Common myeloid progenitor, CD34-positive (primary cell): ENCODE measurements around the gene TMEM132D. TPM values are rescaled to one million over a fixed set of nuclear protein-coding genes. Genes with fewer than 3 reads are reported as not detected.

ENCODE experiments used
- CTCF ChIA-PET: fragments of 350-600 bp; sonication (Branson Sonifier 250); formaldehyde crosslinking; loops from one replicate; lab custom pipeline; 2021; ENCODE audit warnings: antibody characterized with exemption; lab: Charles Lee
- POLR2A ChIA-PET: fragments of 350-600 bp; sonication (Branson Sonifier 250); formaldehyde crosslinking; loops from one replicate; lab custom pipeline; 2021; ENCODE audit warnings: antibody characterized with exemption; lab: Charles Lee
- DNase-seq, 3 donors: peaks; one replicate each; pipeline versions ENCODE4 v3.0.0 to v3.0.0-alpha.2; 2013
- H3K27ac ChIP-seq, 2 experiments: 1 replicate in 1 of 2; 2 replicates in 1 of 2; pipeline ENCODE4 v1.7.0; 2013; ENCODE audit warnings: inconsistent platforms in 2 of 2, low read length in 2 of 2, mild to moderate bottlenecking in 2 of 2, low read depth in 1 of 2, moderate library complexity in 1 of 2; ENCODE audit not compliant: severe bottlenecking in 2 of 2, insufficient read depth in 1 of 2, poor library complexity in 1 of 2
- H3K27me3 ChIP-seq, 5 experiments: replicated peaks in 2 of 5; 1 replicate in 3 of 5; 2 replicates in 2 of 5; pipeline versions ENCODE4 v1.6.1 to v1.7.0; 2013; ENCODE audit warnings: low read length in 4 of 5, mild to moderate bottlenecking in 2 of 5, moderate library complexity in 2 of 5, inconsistent platforms in 1 of 5; ENCODE audit not compliant: insufficient read depth in 5 of 5, control insufficient read depth in 4 of 5
- H3K36me3 ChIP-seq, 4 experiments: 1 replicate in 2 of 4; 2 replicates in 2 of 4; pipeline versions ENCODE4 v1.6.1 to v1.7.0; 2013; ENCODE audit warnings: low read length in 3 of 4, control low read depth in 1 of 4, mild to moderate bottlenecking in 1 of 4; ENCODE audit not compliant: control insufficient read depth in 4 of 4, insufficient read depth in 4 of 4
- H3K4me1 ChIP-seq, 4 experiments: 1 replicate in 3 of 4; 2 replicates in 1 of 4; pipeline versions ENCODE4 v1.6.1 to v1.7.1; 2013; ENCODE audit warnings: low read length in 3 of 4, mild to moderate bottlenecking in 3 of 4, control low read depth in 1 of 4, inconsistent platforms in 1 of 4, moderate library complexity in 1 of 4; ENCODE audit not compliant: control insufficient read depth in 4 of 4, insufficient read depth in 4 of 4; ENCODE audit errors: control extremely low read depth in 1 of 4
- H3K4me3 ChIP-seq, 7 experiments: 1 replicate in 4 of 7; 2 replicates in 3 of 7; pipeline versions ENCODE4 v1.5.1 to v1.7.0; 2013; ENCODE audit warnings: mild to moderate bottlenecking in 7 of 7, low read length in 6 of 7, moderate library complexity in 6 of 7, inconsistent platforms in 2 of 7, low read depth in 2 of 7, control low read depth in 1 of 7; ENCODE audit not compliant: insufficient read depth in 4 of 7, control insufficient read depth in 1 of 7; ENCODE audit errors: extremely low read depth in 1 of 7
- H3K9me3 ChIP-seq, 5 experiments: 1 replicate in 4 of 5; 2 replicates in 1 of 5; pipeline versions ENCODE4 v1.6.1 to v1.7.1; 2013; ENCODE audit warnings: low read length in 4 of 5, mild to moderate bottlenecking in 2 of 5, inconsistent platforms in 1 of 5, low read depth in 1 of 5, moderate library complexity in 1 of 5; ENCODE audit not compliant: control insufficient read depth in 4 of 5, insufficient read depth in 2 of 5; ENCODE audit errors: control extremely low read depth in 1 of 5
- WGBS: methylation state at CpG from one replicate; pipeline ENCODE4 v1.1.5; 2013; ENCODE audit not compliant: insufficient coverage; 5-methylcytosine and 5-hydroxymethylcytosine counted together
- polyA plus RNA-seq: library from polyadenylated mRNA; unstranded; fragments of 120-200 nt; gene quantifications from one replicate; pipeline ENCODE4 v1.2.1, GENCODE V29; 2013

Gene TMEM132D
- not detected for polyA plus RNA-seq

GRCh38 chr12:129903956-129904829, at the start of gene TMEM132D:
TMEM132D (minus strand) TSS chr12:129904025.
- no peak for DNase-seq
- no peaks in the 10 kb centered on the region for H3K9me3 ChIP-seq
- no peak within 1 kb of the TSS for H3K4me3 ChIP-seq
- no peaks in the 10 kb centered on the region for H3K4me1 ChIP-seq
- ChIA-PET CTCF (no interaction called here), POLR2A (no interaction called here)
- H3K36me3 ChIP-seq: no peaks in the 10 kb centered on the region
- peaks cover 9 to 85% (median 29%) of the 10 kb centered on the region in 5 experiments for H3K27me3 ChIP-seq
- WGBS: 1% methylated on average over 64 of the region's 77 CpGs
- H3K27ac ChIP-seq: no peak within 1 kb of the TSS

DNA sequence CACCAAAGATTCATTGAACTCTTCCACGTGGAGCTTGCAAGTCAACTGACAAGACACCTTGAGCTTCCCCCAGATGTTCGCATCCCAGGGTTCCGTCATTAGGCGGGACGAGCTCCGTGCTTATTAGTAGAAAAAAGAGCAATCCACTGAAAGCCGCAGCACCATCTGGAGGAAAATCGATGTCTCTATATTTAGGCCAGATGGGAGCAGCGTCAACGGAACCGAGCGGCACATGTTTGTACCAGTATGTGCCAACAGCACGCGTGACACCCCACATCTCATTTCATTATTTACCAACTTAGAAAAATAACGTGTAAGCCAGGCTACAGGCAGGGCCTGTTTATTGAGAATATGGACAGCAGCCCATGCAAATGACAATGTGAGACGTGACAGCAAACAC, 45.8 kb upstream of the TMEM132D start:
- H3K9me3 ChIP-seq: peaks cover 0 to 3% (median 0%) of the 10 kb centered on the region in 5 experiments
- no peaks in the 10 kb centered on the region for H3K36me3 ChIP-seq
- H3K27me3 ChIP-seq: no peaks in the 10 kb centered on the region
- CTCF ChIA-PET: no interaction called here
- no peak overlapping the region for H3K4me3 ChIP-seq
- H3K4me1 ChIP-seq: no peaks in the 10 kb centered on the region
- 91% methylated on average over 7 of the region's 16 CpGs for WGBS
- POLR2A ChIA-PET: no interaction called here
- DNase-seq: no peak
- no peak overlapping the region for H3K27ac ChIP-seq

DNA sequence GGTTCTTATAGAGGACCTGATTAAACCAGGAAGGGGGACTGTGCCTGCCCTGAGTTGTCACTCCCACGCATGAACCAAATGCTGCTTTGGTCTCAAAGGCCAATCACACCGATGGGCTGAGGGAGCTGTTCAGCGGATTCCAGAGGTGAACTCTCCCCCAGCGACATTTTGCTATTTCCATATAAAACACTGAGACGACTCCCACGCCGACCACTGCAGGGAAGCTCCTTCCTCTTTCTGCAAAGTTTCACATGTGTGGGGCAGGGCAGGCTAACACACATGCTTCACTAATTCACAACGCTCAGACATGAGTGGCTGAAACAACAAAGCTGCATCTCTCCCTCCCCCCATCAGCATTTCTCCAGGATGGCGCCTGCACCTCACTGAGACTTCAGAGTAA, 37.8 kb upstream of the TMEM132D start:
- CTCF ChIA-PET: interaction anchor here (1.2 kb wide), 1 partner anchor 30 kb away, joined by 4 read pairs; no protein-coding TSS in a partner anchor
- no peaks in the 10 kb centered on the region for H3K4me1 ChIP-seq
- H3K9me3 ChIP-seq: no peaks in the 10 kb centered on the region
- 45% methylated on average over 9 of the region's 9 CpGs for WGBS
- no peak overlapping the region for H3K27ac ChIP-seq
- H3K4me3 ChIP-seq: no peak overlapping the region
- peaks cover 0 to 5% (median 2%) of the 10 kb centered on the region in 5 experiments for H3K27me3 ChIP-seq
- DNase-seq: no peak
- POLR2A ChIA-PET: no interaction called here
- no peaks in the 10 kb centered on the region for H3K36me3 ChIP-seq

DNA sequence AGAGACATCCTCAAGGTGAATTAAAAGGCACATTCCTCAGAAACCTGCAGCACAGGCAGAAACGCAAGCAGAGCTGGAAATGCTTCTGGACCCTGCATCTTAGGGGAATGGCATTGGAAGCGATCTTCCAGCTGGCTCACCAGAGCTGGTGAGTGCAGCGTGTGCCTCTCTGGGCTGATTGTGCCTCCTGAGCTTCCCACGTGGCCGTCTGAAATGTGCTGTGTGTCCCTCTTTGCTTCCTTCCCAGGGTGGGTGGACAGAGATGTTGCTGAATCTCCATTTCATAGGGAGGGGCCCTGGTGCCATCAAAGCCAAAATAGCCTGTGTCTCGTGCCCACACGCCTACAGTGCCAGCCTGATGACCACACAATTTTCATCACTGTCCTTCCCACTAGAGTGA, 34.3 kb upstream of the TMEM132D start:
- peaks cover 0 to 2% (median 0%) of the 10 kb centered on the region in 5 experiments for H3K9me3 ChIP-seq
- H3K36me3 ChIP-seq: no peaks in the 10 kb centered on the region
- H3K27ac ChIP-seq: no peak overlapping the region
- DNase-seq: no peak
- ChIA-PET CTCF (no interaction called here), POLR2A (no interaction called here)
- H3K4me1 ChIP-seq: no peaks in the 10 kb centered on the region
- H3K4me3 ChIP-seq: no peak overlapping the region
- H3K27me3 ChIP-seq: peaks cover 0 to 5% (median 2%) of the 10 kb centered on the region in 5 experiments
- WGBS: 50% methylated on average over 7 of the region's 7 CpGs

GRCh38 chr12:129937426-129937825, 33.6 kb upstream of the TMEM132D start:
- CTCF ChIA-PET: no interaction called here
- Histone ChIP-seq H3K9me3 (peaks cover 0 to 2% (median 0%) of the 10 kb centered on the region in 5 experiments), H3K27me3 (peaks cover 0 to 3% (median 2%) of the 10 kb centered on the region in 5 experiments), H3K36me3 (no peaks in the 10 kb centered on the region), H3K4me3 (no peak overlapping the region), H3K4me1 (no peaks in the 10 kb centered on the region), H3K27ac (no peak overlapping the region)
- 17% methylated on average over 3 of the region's 5 CpGs for WGBS
- POLR2A ChIA-PET: no interaction called here
- DNase-seq: no peak

DNA sequence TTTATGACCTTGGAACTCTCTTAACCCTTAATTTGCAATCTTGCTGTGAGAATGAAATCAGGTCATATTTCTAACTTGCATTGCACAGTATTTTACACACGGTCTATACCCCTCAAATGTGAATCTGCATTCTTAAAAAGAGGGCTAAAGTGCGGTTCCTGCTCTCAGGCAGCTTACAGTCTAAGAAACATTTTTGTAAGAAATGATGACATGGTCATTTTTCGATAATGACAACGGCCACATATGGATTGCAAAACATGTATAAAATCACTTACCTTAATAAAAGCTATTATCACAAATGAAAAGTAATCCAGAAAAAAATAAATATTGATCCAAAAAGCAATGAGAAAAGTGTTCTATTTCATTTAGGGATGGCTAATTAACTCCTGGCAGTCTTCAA, 24.8 kb upstream of the TMEM132D start:
- no peak overlapping the region for H3K27ac ChIP-seq
- H3K36me3 ChIP-seq: no peaks in the 10 kb centered on the region
- no peak overlapping the region for H3K4me3 ChIP-seq
- POLR2A ChIA-PET: no interaction called here
- no CpG with 5 or more reads among the region's 4 CpGs for WGBS
- no peaks in the 10 kb centered on the region for H3K4me1 ChIP-seq
- DNase-seq: no peak
- peaks cover 0 to 3% (median 0%) of the 10 kb centered on the region in 5 experiments for H3K27me3 ChIP-seq
- CTCF ChIA-PET: no interaction called here
- no peaks in the 10 kb centered on the region for H3K9me3 ChIP-seq

- Histone ChIP-seq H3K27me3 (peaks cover 0 to 3% (median 0%) of the 10 kb centered on the region in 5 experiments), H3K36me3 (no peaks in the 10 kb centered on the region), H3K27ac (no peak overlapping the region), H3K4me3 (no peak overlapping the region), H3K4me1 (no peaks in the 10 kb centered on the region), H3K9me3 (no peaks in the 10 kb centered on the region)
- no peak for DNase-seq
- ChIA-PET CTCF (no interaction called here), POLR2A (no interaction called here)
- WGBS: 97% methylated on average over 9 of the region's 10 CpGs
Measured at GRCh38 chr12:129927316-129927900, 23.6 kb upstream of the TMEM132D start.
